WTC11 (cell line): ENCODE results near the gene CGN. TPM values are rescaled to one million over a fixed set of nuclear protein-coding genes. Genes with fewer than 3 reads are reported as not detected.

Experiments used
- ATAC-seq: fragments of 200-7000 bp; cut with Tn5 transposase; 2 replicates; pipeline ENCODE4 v1.10.0; 2021; ENCODE audit warnings: mild to moderate bottlenecking, moderate library complexity
- CTCF ChIA-PET: fragments of 300-600 bp; sonication (Branson Sonifier 250); formaldehyde crosslinking; loops from one replicate; lab custom pipeline; 2021; ENCODE audit warnings: antibody characterized with exemption; lab: Charles Lee
- POLR2A ChIA-PET: fragments of 350-600 bp; sonication (Branson Sonifier 250); formaldehyde crosslinking; loops from one replicate; lab custom pipeline; 2021; ENCODE audit warnings: antibody characterized with exemption; lab: Charles Lee
- DNase-seq: peaks from one replicate; pipeline ENCODE4 v3.0.0; 2021; ENCODE audit warnings: low spot score
- H3K27ac Mint-ChIP-seq: 2 replicates; pipeline ENCODE4 v1.8.0; 2021; ENCODE audit warnings: mixed read lengths
- H3K27me3 Mint-ChIP-seq: 2 replicates; pipeline ENCODE4 v1.8.0; 2021; ENCODE audit warnings: low read depth, mild to moderate bottlenecking, moderate library complexity, mixed read lengths
- H3K36me3 Mint-ChIP-seq: 2 replicates; pipeline ENCODE4 v1.8.0; 2021; ENCODE audit warnings: mixed read lengths
- H3K4me1 Mint-ChIP-seq: 2 replicates; pipeline ENCODE4 v1.8.0; 2022; ENCODE audit warnings: mixed read lengths
- H3K4me3 Mint-ChIP-seq: 2 replicates; pipeline ENCODE4 v1.8.0; 2021; ENCODE audit warnings: mild to moderate bottlenecking, moderate library complexity, mixed read lengths
- H3K9me3 Mint-ChIP-seq: 2 replicates; pipeline ENCODE4 v1.8.0; 2021; ENCODE audit warnings: mixed read lengths
- ATF1 ChIP-seq: sonication (generic); formaldehyde crosslinking; IDR thresholded peaks from 2 replicates; pipeline ENCODE4 v1.8.1; 2023; ENCODE audit warnings: mild to moderate bottlenecking, moderate library complexity, missing genetic modification reagents
- ATF6 ChIP-seq: sonication (generic); formaldehyde crosslinking; IDR thresholded peaks from 2 replicates; pipeline ENCODE4 v1.8.1; 2023; ENCODE audit warnings: mild to moderate bottlenecking, missing genetic modification reagents
- CREB1 ChIP-seq: sonication (generic); formaldehyde crosslinking; IDR thresholded peaks from 2 replicates; pipeline ENCODE4 v1.8.0; 2023; ENCODE audit warnings: mild to moderate bottlenecking, missing genetic modification reagents
- EMX1 ChIP-seq: fragments of 250-450 bp; sonication (Bioruptor Pico); IDR thresholded peaks from 2 replicates; pipeline ENCODE4 v1.8.0; 2021; ENCODE audit warnings: mild to moderate bottlenecking
- ETV6 ChIP-seq: sonication (generic); formaldehyde crosslinking; IDR thresholded peaks from 2 replicates; pipeline ENCODE4 v1.8.1; 2022; ENCODE audit warnings: mild to moderate bottlenecking, missing genetic modification reagents
- FOXK1 ChIP-seq: sonication (generic); formaldehyde crosslinking; IDR thresholded peaks from 2 replicates; pipeline ENCODE4 v1.8.0; 2022; ENCODE audit warnings: mild to moderate bottlenecking, moderate library complexity, missing genetic modification reagents
- IRF2 ChIP-seq: sonication (generic); formaldehyde crosslinking; IDR thresholded peaks from 2 replicates; pipeline ENCODE4 v1.8.0; 2022; ENCODE audit warnings: low read depth, missing genetic modification reagents, borderline replicate concordance
- MXD4 ChIP-seq: fragments of 250-450 bp; sonication (Bioruptor Pico); IDR thresholded peaks from 2 replicates; pipeline ENCODE4 v1.8.0; 2021; ENCODE audit warnings: mild to moderate bottlenecking, moderate library complexity, borderline replicate concordance
- NFYB ChIP-seq: sonication (generic); formaldehyde crosslinking; conservative IDR thresholded peaks from 2 replicates; pipeline ENCODE4 v1.8.0; 2022; ENCODE audit warnings: low read depth, missing genetic modification reagents
- NR1H2 ChIP-seq: sonication (generic); formaldehyde crosslinking; IDR thresholded peaks from 2 replicates; pipeline ENCODE4 v1.9.0; 2021; ENCODE audit warnings: mild to moderate bottlenecking, moderate library complexity, missing genetic modification reagents
- RORB ChIP-seq: fragments of 250-450 bp; sonication (Bioruptor Pico); IDR thresholded peaks from 2 replicates; pipeline ENCODE4 v1.9.0; 2021; ENCODE audit warnings: mild to moderate bottlenecking
- SMAD4 ChIP-seq: sonication (generic); formaldehyde crosslinking; IDR thresholded peaks from 2 replicates; pipeline ENCODE4 v1.8.0; 2022; ENCODE audit warnings: mild to moderate bottlenecking, missing genetic modification reagents
- SOX15 ChIP-seq: fragments of 250-450 bp; sonication (Bioruptor Pico); IDR thresholded peaks from 2 replicates; pipeline ENCODE4 v1.9.0; 2021; ENCODE audit warnings: mild to moderate bottlenecking
- ZBTB21 ChIP-seq: sonication (generic); formaldehyde crosslinking; IDR thresholded peaks from 2 replicates; pipeline ENCODE4 v1.8.1; 2023; ENCODE audit warnings: mild to moderate bottlenecking, missing genetic modification reagents, borderline replicate concordance
- ZNF138 ChIP-seq: sonication (generic); formaldehyde crosslinking; conservative IDR thresholded peaks from 2 replicates; pipeline ENCODE4 v1.8.1; 2022; ENCODE audit warnings: mild to moderate bottlenecking, moderate library complexity, missing genetic modification reagents
- ZNF232 ChIP-seq: sonication (generic); formaldehyde crosslinking; IDR thresholded peaks from 2 replicates; pipeline ENCODE4 v1.8.0; 2022; ENCODE audit warnings: mild to moderate bottlenecking, missing genetic modification reagents
- ZNF263 ChIP-seq: sonication (generic); formaldehyde crosslinking; IDR thresholded peaks from 2 replicates; pipeline ENCODE4 v1.8.1; 2022; ENCODE audit warnings: low read depth, mild to moderate bottlenecking, moderate library complexity, missing genetic modification reagents
- ZNF671 ChIP-seq: fragments of 250-450 bp; sonication (Bioruptor Pico); IDR thresholded peaks from 2 replicates; pipeline ENCODE4 v1.8.0; 2021; ENCODE audit warnings: mild to moderate bottlenecking
- total RNA-seq: library from RNA; stranded (reverse); gene quantifications from 3 replicates; pipeline ENCODE4 v1.2.3, GENCODE V29; 2021
- TF ChIP-seq, protein P1 (sequence below): sonication (generic); formaldehyde crosslinking; IDR thresholded peaks from 2 replicates; pipeline ENCODE4 v1.8.0; 2023; ENCODE audit warnings: missing genetic modification reagents, mild to moderate bottlenecking, borderline replicate concordance
- TF ChIP-seq, protein P2 (sequence below): sonication (generic); formaldehyde crosslinking; IDR thresholded peaks from 2 replicates; pipeline ENCODE4 v1.8.0; 2022; ENCODE audit warnings: mild to moderate bottlenecking, missing genetic modification reagents
- TF ChIP-seq, protein P3 (sequence below): sonication (generic); formaldehyde crosslinking; IDR thresholded peaks from 2 replicates; pipeline ENCODE4 v1.8.0; 2022; ENCODE audit warnings: missing genetic modification reagents

CGN gene
- total RNA-seq, 1 experiment from 2014 or later: 68.7 TPM

GRCh38 chr1:151478923-151479322, 32.3 kb upstream of the CGN start (continued):
- TF ChIP-seq, protein P1, sequence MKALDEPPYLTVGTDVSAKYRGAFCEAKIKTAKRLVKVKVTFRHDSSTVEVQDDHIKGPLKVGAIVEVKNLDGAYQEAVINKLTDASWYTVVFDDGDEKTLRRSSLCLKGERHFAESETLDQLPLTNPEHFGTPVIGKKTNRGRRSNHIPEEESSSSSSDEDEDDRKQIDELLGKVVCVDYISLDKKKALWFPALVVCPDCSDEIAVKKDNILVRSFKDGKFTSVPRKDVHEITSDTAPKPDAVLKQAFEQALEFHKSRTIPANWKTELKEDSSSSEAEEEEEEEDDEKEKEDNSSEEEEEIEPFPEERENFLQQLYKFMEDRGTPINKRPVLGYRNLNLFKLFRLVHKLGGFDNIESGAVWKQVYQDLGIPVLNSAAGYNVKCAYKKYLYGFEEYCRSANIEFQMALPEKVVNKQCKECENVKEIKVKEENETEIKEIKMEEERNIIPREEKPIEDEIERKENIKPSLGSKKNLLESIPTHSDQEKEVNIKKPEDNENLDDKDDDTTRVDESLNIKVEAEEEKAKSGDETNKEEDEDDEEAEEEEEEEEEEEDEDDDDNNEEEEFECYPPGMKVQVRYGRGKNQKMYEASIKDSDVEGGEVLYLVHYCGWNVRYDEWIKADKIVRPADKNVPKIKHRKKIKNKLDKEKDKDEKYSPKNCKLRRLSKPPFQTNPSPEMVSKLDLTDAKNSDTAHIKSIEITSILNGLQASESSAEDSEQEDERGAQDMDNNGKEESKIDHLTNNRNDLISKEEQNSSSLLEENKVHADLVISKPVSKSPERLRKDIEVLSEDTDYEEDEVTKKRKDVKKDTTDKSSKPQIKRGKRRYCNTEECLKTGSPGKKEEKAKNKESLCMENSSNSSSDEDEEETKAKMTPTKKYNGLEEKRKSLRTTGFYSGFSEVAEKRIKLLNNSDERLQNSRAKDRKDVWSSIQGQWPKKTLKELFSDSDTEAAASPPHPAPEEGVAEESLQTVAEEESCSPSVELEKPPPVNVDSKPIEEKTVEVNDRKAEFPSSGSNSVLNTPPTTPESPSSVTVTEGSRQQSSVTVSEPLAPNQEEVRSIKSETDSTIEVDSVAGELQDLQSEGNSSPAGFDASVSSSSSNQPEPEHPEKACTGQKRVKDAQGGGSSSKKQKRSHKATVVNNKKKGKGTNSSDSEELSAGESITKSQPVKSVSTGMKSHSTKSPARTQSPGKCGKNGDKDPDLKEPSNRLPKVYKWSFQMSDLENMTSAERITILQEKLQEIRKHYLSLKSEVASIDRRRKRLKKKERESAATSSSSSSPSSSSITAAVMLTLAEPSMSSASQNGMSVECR: no peak
- TF ChIP-seq NR1H2 (CRISPR knock-in tag) (no peak), SOX15 (CRISPR knock-in tag) (no peak), ZBTB21 (CRISPR knock-in tag) (no peak), IRF2 (CRISPR knock-in tag) (no peak), ETV6 (CRISPR knock-in tag) (no peak), ATF6 (CRISPR knock-in tag) (no peak)
- TF ChIP-seq, protein P2, sequence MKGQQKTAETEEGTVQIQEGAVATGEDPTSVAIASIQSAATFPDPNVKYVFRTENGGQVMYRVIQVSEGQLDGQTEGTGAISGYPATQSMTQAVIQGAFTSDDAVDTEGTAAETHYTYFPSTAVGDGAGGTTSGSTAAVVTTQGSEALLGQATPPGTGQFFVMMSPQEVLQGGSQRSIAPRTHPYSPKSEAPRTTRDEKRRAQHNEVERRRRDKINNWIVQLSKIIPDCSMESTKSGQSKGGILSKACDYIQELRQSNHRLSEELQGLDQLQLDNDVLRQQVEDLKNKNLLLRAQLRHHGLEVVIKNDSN (CRISPR knock-in tag): no peak
- TF ChIP-seq, protein P3, sequence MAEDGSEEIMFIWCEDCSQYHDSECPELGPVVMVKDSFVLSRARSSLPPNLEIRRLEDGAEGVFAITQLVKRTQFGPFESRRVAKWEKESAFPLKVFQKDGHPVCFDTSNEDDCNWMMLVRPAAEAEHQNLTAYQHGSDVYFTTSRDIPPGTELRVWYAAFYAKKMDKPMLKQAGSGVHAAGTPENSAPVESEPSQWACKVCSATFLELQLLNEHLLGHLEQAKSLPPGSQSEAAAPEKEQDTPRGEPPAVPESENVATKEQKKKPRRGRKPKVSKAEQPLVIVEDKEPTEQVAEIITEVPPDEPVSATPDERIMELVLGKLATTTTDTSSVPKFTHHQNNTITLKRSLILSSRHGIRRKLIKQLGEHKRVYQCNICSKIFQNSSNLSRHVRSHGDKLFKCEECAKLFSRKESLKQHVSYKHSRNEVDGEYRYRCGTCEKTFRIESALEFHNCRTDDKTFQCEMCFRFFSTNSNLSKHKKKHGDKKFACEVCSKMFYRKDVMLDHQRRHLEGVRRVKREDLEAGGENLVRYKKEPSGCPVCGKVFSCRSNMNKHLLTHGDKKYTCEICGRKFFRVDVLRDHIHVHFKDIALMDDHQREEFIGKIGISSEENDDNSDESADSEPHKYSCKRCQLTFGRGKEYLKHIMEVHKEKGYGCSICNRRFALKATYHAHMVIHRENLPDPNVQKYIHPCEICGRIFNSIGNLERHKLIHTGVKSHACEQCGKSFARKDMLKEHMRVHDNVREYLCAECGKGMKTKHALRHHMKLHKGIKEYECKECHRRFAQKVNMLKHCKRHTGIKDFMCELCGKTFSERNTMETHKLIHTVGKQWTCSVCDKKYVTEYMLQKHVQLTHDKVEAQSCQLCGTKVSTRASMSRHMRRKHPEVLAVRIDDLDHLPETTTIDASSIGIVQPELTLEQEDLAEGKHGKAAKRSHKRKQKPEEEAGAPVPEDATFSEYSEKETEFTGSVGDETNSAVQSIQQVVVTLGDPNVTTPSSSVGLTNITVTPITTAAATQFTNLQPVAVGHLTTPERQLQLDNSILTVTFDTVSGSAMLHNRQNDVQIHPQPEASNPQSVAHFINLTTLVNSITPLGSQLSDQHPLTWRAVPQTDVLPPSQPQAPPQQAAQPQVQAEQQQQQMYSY (CRISPR knock-in tag): no peak
- TF ChIP-seq, all 79 proteins: peak for 0

GRCh38 chr1:151479462-151479861, 31.7 kb upstream of the CGN start:
- Mint-ChIP-seq H3K4me1 (no peaks in the 10 kb centered on the region), H3K9me3 (peaks cover 7% of the 10 kb centered on the region), H3K27ac (no peak overlapping the region), H3K4me3 (no peak overlapping the region), H3K36me3 (peaks cover 3% of the 10 kb centered on the region; the same call in 1 of the 2 replicates), H3K27me3 (peaks cover under 1% of the 10 kb centered on the region; the same call in 1 of the 2 replicates)
- POLR2A ChIA-PET: no interaction called here
- ATAC-seq: no peak
- CTCF ChIA-PET: no interaction called here
- DNase-seq: no peak
- no peak for TF ChIP-seq EMX1 (CRISPR knock-in tag)
- no peak for TF ChIP-seq RORB (CRISPR knock-in tag)
- TF ChIP-seq ZNF138: no peak

- Mint-ChIP-seq H3K4me1 (no peaks in the 10 kb centered on the region), H3K36me3 (peaks cover 3% of the 10 kb centered on the region; the same call in 1 of the 2 replicates), H3K9me3 (peaks cover 7% of the 10 kb centered on the region), H3K27me3 (no peaks in the 10 kb centered on the region), H3K4me3 (no peak overlapping the region), H3K27ac (no peak overlapping the region)
- ChIA-PET POLR2A (no interaction called here), CTCF (no interaction called here)
- no peak for ATAC-seq
- no peak for DNase-seq
- no peak for TF ChIP-seq NFYB (CRISPR knock-in tag)
- TF ChIP-seq, protein P3 (CRISPR knock-in tag): no peak
- no peak for TF ChIP-seq ZNF232 (CRISPR knock-in tag)
- TF ChIP-seq SMAD4 (CRISPR knock-in tag): no peak
- TF ChIP-seq FOXK1 (CRISPR knock-in tag): no peak
- no peak for TF ChIP-seq ZNF671 (CRISPR knock-in tag)
- no peak for TF ChIP-seq MXD4 (CRISPR knock-in tag)
- TF ChIP-seq ATF1 (CRISPR knock-in tag): no peak
- TF ChIP-seq ZNF263 (CRISPR knock-in tag): no peak
- no peak for TF ChIP-seq CREB1
Measured at GRCh38 chr1:151482017-151482416, 29.2 kb upstream of the CGN start.
